ENCODE measurements around the gene RFT1. TPM values are rescaled to one million over a fixed set of nuclear protein-coding genes. Genes with fewer than 3 reads are reported as not detected.

The RFT1 gene
- total RNA-seq, 1 experiment from 2014 or later = 18.0 TPM

- no peaks in the 10 kb centered on the region for H3K9me3 ChIP-seq (replicated peaks)
- H3K27me3 ChIP-seq (replicated peaks) = no peaks in the 10 kb centered on the region; the same call in 1 of the 2 replicates
- H3K4me1 ChIP-seq (replicated peaks) = no peaks in the 10 kb centered on the region
- H3K27ac ChIP-seq = no peak overlapping the region
- H3K4me3 ChIP-seq = no peak overlapping the region
- H3K36me3 ChIP-seq = no peaks in the 10 kb centered on the region
- DNase-seq (ENCODE audit: low read depth in 1 of 2, low spot score in 2 of 2) = no peak
Observed at GRCh38 chr3:53051929-53052328, 78.3 kb downstream of the RFT1 start.

- H3K27ac ChIP-seq = no peak overlapping the region
- peaks cover 3% of the 10 kb centered on the region; the same call in 1 of the 2 replicates for H3K36me3 ChIP-seq
- peaks cover 12% of the 10 kb centered on the region for H3K4me1 ChIP-seq (replicated peaks)
- DNase-seq (ENCODE audit: low read depth in 1 of 2, low spot score in 2 of 2) = no peak
- H3K9me3 ChIP-seq (replicated peaks) = peaks cover 5% of the 10 kb centered on the region; the same call in 1 of the 2 replicates
- H3K4me3 ChIP-seq = no peak overlapping the region
- peaks cover 9% of the 10 kb centered on the region for H3K27me3 ChIP-seq (replicated peaks)
Observed at GRCh38 chr3:53049987-53050386, 80.2 kb downstream of the RFT1 start.

GRCh38 chr3:53046171-53047170, 83.8 kb downstream of the RFT1 start:
- peaks cover 20% of the 10 kb centered on the region for H3K4me1 ChIP-seq (replicated peaks)

GRCh38 chr3:53045518-53046170, 84.6 kb downstream of the RFT1 start, which contains the start of gene SFMBT1:
Gene SFMBT1, minus strand, starts transcription at chr3:53046073. Its CDS starts 76,945 bp downstream, at chr3:52969128.
- peaks cover 3% of the 10 kb centered on the region; the same call in 1 of the 2 replicates for H3K36me3 ChIP-seq
- peak; percentile 56 to 62 for DNase-seq (ENCODE audit: low read depth in 1 of 2, low spot score in 2 of 2)
- peaks cover 20% of the 10 kb centered on the region for H3K4me1 ChIP-seq (replicated peaks)
- H3K9me3 ChIP-seq (replicated peaks) = peaks cover 5% of the 10 kb centered on the region; the same call in 1 of the 2 replicates
- peak within 1 kb of the TSS; percentile 94 for H3K4me3 ChIP-seq
- H3K27me3 ChIP-seq (replicated peaks) = peaks cover 9% of the 10 kb centered on the region
- peak within 1 kb of the TSS; percentile 64 for H3K27ac ChIP-seq

More at GRCh38 chr3:53046171-53047170, 83.8 kb downstream of the RFT1 start:
- H3K9me3 ChIP-seq (replicated peaks) = peaks cover 5% of the 10 kb centered on the region; the same call in 1 of the 2 replicates
- H3K4me3 ChIP-seq = peak overlapping the region; percentile 94
- H3K36me3 ChIP-seq = peaks cover 3% of the 10 kb centered on the region; the same call in 1 of the 2 replicates
- H3K27me3 ChIP-seq (replicated peaks) = peaks cover 9% of the 10 kb centered on the region
- no peak overlapping the region for H3K27ac ChIP-seq
- DNase-seq (ENCODE audit: low read depth in 1 of 2, low spot score in 2 of 2) = peak; percentile 42 to 49

GRCh38 chr3:53044711-53045517, 85.3 kb downstream of the RFT1 start:
- H3K9me3 ChIP-seq (replicated peaks) = peaks cover 5% of the 10 kb centered on the region; the same call in 1 of the 2 replicates
- 0 out of 2 replicates have a peak overlapping the region, but pooled peaks have one; percentile 21 for H3K27ac ChIP-seq
- peak overlapping the region; percentile 94 for H3K4me3 ChIP-seq
- DNase-seq (ENCODE audit: low read depth in 1 of 2, low spot score in 2 of 2) = peak in 1 of 2 experiments; percentile 31
- peaks cover 20% of the 10 kb centered on the region for H3K4me1 ChIP-seq (replicated peaks)
- H3K36me3 ChIP-seq = peaks cover 3% of the 10 kb centered on the region; the same call in 1 of the 2 replicates
- peaks cover 9% of the 10 kb centered on the region for H3K27me3 ChIP-seq (replicated peaks)

- Histone ChIP-seq H3K36me3 (peaks cover 3% of the 10 kb centered on the region; the same call in 1 of the 2 replicates), H3K27me3 (replicated peaks) (peaks cover 9% of the 10 kb centered on the region), H3K9me3 (replicated peaks) (peaks cover 5% of the 10 kb centered on the region; the same call in 1 of the 2 replicates), H3K4me1 (replicated peaks) (peaks cover 20% of the 10 kb centered on the region), H3K4me3 (peak overlapping the region; percentile 94), H3K27ac (no peak overlapping the region)
- DNase-seq (ENCODE audit: low read depth in 1 of 2, low spot score in 2 of 2) = no peak
Observed at GRCh38 chr3:53044371-53044710, 85.9 kb downstream of the RFT1 start.

GRCh38 chr3:53043738-53044137, 86.5 kb downstream of the RFT1 start:
- Histone ChIP-seq H3K4me1 (replicated peaks) (peaks cover 20% of the 10 kb centered on the region), H3K27me3 (replicated peaks) (peaks cover 9% of the 10 kb centered on the region), H3K4me3 (no peak overlapping the region), H3K27ac (no peak overlapping the region), H3K36me3 (peaks cover 3% of the 10 kb centered on the region; the same call in 1 of the 2 replicates), H3K9me3 (replicated peaks) (peaks cover 5% of the 10 kb centered on the region; the same call in 1 of the 2 replicates)
- DNase-seq (ENCODE audit: low read depth in 1 of 2, low spot score in 2 of 2) = no peak

GRCh38 chr3:53042651-53043050, 87.6 kb downstream of the RFT1 start:
- peaks cover 5% of the 10 kb centered on the region; the same call in 1 of the 2 replicates for H3K9me3 ChIP-seq (replicated peaks)
- no peak overlapping the region for H3K4me3 ChIP-seq
- peaks cover 9% of the 10 kb centered on the region for H3K27me3 ChIP-seq (replicated peaks)
- peaks cover 20% of the 10 kb centered on the region for H3K4me1 ChIP-seq (replicated peaks)
- H3K36me3 ChIP-seq = peaks cover 3% of the 10 kb centered on the region; the same call in 1 of the 2 replicates
- DNase-seq (ENCODE audit: low read depth in 1 of 2, low spot score in 2 of 2) = no peak
- no peak overlapping the region for H3K27ac ChIP-seq

- Histone ChIP-seq H3K27me3 (replicated peaks) (no peaks in the 10 kb centered on the region), H3K27ac (no peak overlapping the region), H3K4me1 (replicated peaks) (peaks cover 8% of the 10 kb centered on the region), H3K4me3 (no peak overlapping the region), H3K36me3 (no peaks in the 10 kb centered on the region), H3K9me3 (replicated peaks) (no peaks in the 10 kb centered on the region; the same call in 1 of the 2 replicates)
- DNase-seq (ENCODE audit: low read depth in 1 of 2, low spot score in 2 of 2) = no peak
Observed at GRCh38 chr3:53040351-53040820, 89.8 kb downstream of the RFT1 start.

GRCh38 chr3:53039376-53039752, 90.9 kb downstream of the RFT1 start:
- Histone ChIP-seq H3K4me1 (replicated peaks) (peaks cover 2% of the 10 kb centered on the region), H3K27ac (no peak overlapping the region), H3K36me3 (no peaks in the 10 kb centered on the region), H3K27me3 (replicated peaks) (no peaks in the 10 kb centered on the region), H3K9me3 (replicated peaks) (no peaks in the 10 kb centered on the region), H3K4me3 (no peak overlapping the region)
- DNase-seq (ENCODE audit: low read depth in 1 of 2, low spot score in 2 of 2) = no peak

- no peaks in the 10 kb centered on the region for H3K36me3 ChIP-seq
- no peaks in the 10 kb centered on the region for H3K9me3 ChIP-seq (replicated peaks)
- no peak overlapping the region for H3K4me3 ChIP-seq
- H3K4me1 ChIP-seq (replicated peaks) = no peaks in the 10 kb centered on the region
- no peak overlapping the region for H3K27ac ChIP-seq
- DNase-seq (ENCODE audit: low read depth in 1 of 2, low spot score in 2 of 2) = no peak
- no peaks in the 10 kb centered on the region for H3K27me3 ChIP-seq (replicated peaks)
Observed at GRCh38 chr3:53038679-53039375, 91.4 kb downstream of the RFT1 start.

Data from SJSA1 (cell line).